AML-193 (cell line): ENCODE results near the gene DUOX2.
"Not testable (repeated sequence)": the region's sequence is repeated elsewhere in the genome, so short reads cannot be mapped to it uniquely, and the experiment has no call there.

Source experiments
- DNase-seq, 2 experiments: peaks; one replicate each; lab custom pipeline; 2025; lab: John Stamatoyannopoulos, UW

Gene DUOX2

GRCh38 chr15:45073602-45074001 is 40.4 kb downstream of the DUOX2 start:
- not testable (repeated sequence) for DNase-seq

GRCh38 chr15:45069942-45070360 is 44.0 kb downstream of the DUOX2 start:
- not testable (repeated sequence) for DNase-seq

- DNase-seq = no peak
Observed at GRCh38 chr15:45064386-45064785, 49.6 kb downstream of the DUOX2 start.

GRCh38 chr15:45062301-45062700 is 51.7 kb downstream of the DUOX2 start:
- not testable (repeated sequence) for DNase-seq

- peak in 1 of 2 experiments; percentile 1 for DNase-seq
Observed at GRCh38 chr15:45058690-45059675, 55.0 kb downstream of the DUOX2 start.

GRCh38 chr15:45052676-45053075 is 61.3 kb downstream of the DUOX2 start:
- not testable (repeated sequence) for DNase-seq

- DNase-seq = no peak
Observed at GRCh38 chr15:45050587-45050986, 63.4 kb downstream of the DUOX2 start.

GRCh38 chr15:45048794-45049631 is 65.0 kb downstream of the DUOX2 start:
- peak; percentile 77 to 85 for DNase-seq

GRCh38 chr15:45048449-45048793 is 65.6 kb downstream of the DUOX2 start:
- not testable (repeated sequence) for DNase-seq

GRCh38 chr15:45044270-45044669 is 69.7 kb downstream of the DUOX2 start:
- not testable (repeated sequence) for DNase-seq

GRCh38 chr15:45042859-45043258 is 71.1 kb downstream of the DUOX2 start:
- DNase-seq = not testable (repeated sequence)
